Mesenteric fat pad (tissue), 1 donor: ENCODE results near the gene PHKG2. TPM values are rescaled to one million over a fixed set of nuclear protein-coding genes. Genes with fewer than 3 reads are reported as not detected.

Experiments
- DNase-seq: peaks from one replicate; pipeline ENCODE4 v3.0.0-alpha.2; 2020; ENCODE audit warnings: low spot score
- total RNA-seq: library from RNA; stranded (reverse); fragmentation: NEBNext Ultra II Directional; extraction: Animal tissue kit (Norgen Biotek cat#: 25700); gene quantifications from one replicate; pipeline ENCODE4 v1.2.1, GENCODE V29; 2021
- donor health status: DM: yes; HTN: yes; CAD: no.

Gene PHKG2
- total RNA-seq, 1 donor from 2014 or later = 20.8 TPM

DNA sequence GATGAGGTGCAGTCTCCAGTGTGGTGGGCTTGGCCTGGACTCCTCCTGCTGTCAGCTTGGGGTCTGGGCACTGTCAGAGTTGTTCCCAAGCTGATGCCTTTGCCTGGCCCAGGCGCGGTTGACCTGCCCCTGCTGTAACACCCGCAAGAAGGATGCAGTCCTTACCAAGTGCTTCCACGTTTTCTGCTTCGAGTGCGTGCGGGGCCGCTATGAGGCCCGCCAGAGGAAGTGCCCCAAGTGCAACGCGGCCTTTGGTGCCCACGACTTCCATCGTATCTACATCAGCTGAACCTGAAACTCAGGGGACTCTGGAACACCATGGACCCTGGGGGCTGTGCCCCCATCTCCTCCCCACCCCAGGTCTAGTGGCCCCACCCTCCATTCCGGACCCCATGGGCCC, 25.6 kb downstream of the PHKG2 start:
- no peak for DNase-seq

GRCh38 chr16:30774367-30775130, 26.3 kb downstream of the PHKG2 start:
- DNase-seq = no peak

DNA sequence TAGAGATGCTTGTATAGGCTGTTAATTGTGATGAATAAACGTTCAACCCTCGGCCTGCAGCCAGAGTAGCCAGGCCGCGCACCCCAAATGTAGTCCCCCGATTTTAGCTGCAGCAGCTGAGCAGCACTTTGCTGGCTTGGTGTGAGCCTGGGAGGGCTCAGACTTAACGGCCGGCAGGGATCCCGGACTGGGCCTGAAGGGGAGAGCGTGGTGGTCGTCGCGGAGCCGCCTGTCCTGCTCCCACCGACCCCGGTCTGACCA, 26.8 kb downstream of the PHKG2 start:
- no peak for DNase-seq

GRCh38 chr16:30775392-30776188, 27.4 kb downstream of the PHKG2 start:
- DNase-seq = no peak

DNA sequence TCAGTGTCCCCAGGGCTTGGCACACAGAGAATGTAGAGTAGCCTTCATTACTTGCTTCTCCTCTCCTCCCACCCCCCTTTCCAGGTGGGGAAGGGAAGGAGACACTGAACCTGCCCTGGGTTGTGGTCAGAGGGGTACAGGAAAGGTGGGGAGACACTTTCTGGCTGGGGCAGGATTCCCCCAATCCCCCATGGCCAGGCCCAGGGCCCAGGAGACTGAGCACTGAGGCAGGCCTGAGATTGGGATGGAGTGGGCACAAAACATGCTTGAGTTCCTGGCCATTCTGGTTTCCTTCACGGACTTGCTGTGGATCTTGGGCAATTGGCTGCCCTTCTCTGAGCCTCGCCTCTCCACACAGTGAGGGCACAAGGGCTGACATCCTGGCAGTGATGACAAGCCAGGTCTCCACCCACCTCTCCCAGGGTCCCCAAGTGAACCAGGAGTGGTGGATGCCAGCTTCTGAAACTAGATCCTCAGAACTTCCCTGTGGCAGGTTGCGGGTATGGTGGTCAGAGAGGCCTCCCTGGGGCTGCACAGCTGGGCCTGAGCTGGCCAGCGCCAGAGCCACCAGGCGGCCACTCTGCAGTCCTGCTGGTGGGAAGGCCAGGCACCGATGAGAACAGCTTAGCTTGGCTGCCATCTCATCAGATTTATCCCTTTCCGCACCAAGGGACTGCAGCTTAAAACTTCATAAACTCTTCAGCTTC, 29.5 kb downstream of the PHKG2 start:
- DNase-seq = no peak

- DNase-seq = no peak
These were observed 30.5 kb downstream of the PHKG2 start for GRCh38 chr16:30778549-30779244.

GRCh38 chr16:30779596-30779995, 31.4 kb downstream of the PHKG2 start:
- DNase-seq = no peak

DNA sequence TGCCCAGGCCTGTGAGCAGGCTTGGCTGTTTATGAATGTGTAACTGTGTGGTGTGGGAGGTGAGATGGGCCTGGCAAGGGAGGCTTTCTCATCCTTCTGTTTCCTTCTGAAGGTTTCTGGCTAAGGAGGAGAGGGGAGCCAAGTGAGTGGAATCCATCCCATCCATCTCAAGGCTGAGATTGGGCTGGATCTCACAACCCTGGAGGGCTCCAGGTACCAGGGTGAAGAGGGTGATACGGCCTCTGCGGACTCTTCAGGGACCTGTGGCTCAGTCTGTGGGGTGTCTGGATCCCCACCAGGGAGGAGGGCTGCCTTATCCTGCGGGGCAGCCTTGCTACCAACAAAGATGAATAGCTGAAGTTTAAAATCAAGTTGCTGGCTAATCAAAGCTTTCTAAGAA, 31.8 kb downstream of the PHKG2 start:
- no peak for DNase-seq

GRCh38 chr16:30780549-30780948, 32.3 kb downstream of the PHKG2 start:
- DNase-seq = no peak

- DNase-seq = no peak
These were observed 34.5 kb downstream of the PHKG2 start for GRCh38 chr16:30782486-30783279.

- DNase-seq = no peak
These were observed 35.3 kb downstream of the PHKG2 start for GRCh38 chr16:30783280-30784109.

DNA sequence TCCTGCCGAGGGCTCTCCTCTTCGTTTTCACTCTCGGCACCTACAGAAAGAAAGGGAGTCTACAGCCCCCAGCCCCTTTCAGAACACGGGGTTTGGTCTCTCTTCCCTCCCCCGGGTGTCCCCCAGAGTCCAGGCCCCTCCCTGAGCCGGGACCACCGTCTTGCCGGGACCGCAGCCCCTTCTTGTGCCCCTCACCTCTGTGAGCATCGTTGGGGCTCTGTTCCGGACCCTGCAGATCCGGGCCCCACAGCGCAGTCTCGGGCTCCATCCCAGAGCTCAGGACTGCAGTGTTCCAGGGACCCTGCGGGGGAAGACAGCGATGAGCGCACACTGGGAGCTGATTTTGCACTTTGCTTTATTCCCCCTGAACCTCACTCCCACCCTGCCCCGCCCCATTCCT, 36.0 kb downstream of the PHKG2 start:
- DNase-seq = no peak

DNA sequence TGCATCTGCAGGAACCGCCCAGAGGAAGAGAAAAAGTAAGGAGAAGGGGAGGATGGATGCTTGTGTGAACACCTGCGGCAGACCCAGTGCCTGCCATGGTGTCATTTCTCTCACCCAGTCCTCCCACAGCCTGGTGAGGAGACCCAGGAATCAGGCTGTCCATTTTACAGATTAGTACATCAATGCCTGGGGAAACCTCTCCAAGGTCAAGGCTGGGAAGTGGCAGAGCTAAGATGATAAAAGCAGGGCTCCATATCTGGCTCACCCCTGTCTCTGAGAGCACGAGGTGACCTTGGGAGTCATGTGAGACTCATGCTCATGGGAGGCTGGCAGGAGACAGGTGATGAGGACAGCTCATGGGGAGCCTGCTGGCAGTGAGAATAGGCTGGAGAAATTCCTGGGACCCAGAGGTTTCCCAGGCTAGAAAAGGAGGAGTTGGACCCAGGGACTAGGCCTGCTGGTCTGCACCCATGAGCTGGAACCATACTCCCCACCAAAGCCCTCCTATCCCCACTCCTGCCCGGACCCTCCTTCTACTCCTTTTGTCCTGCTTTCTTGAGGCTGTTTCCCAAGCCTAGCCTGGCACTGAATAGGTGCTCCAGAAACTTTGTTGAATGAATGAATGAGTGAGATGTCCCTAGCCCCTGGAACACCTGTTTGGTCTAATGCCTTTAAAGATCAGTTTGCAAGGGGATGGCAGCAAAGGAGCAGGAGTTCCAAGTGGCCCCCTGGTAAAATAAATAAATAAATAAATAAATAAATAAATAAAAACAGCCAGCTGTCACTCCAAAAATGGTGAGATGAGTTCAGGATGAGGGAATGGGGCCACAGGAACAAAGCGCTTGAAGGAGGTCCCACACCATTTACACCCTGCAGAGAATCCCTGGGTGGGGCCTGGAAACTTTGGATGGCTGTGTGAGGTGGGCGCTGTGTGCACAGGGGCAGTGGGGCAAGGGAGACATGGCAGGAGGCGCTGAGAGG, 37.2 kb downstream of the PHKG2 start:
- no peak for DNase-seq

- DNase-seq = no peak
These were observed 38.1 kb downstream of the PHKG2 start for GRCh38 chr16:30786115-30786935.

GRCh38 chr16:30786936-30787612, 38.8 kb downstream of the PHKG2 start, which contains the start of gene ZNF629:
ZNF629 (minus strand) TSS chr16:30787205; CDS start chr16:30784482, 2,723 bp downstream.
- no peak for DNase-seq

GRCh38 chr16:30787613-30788378, 39.6 kb downstream of the PHKG2 start:
- DNase-seq = no peak
